WI38 (cell line): ENCODE data around the gene FOXB2.

Experiments
- H3K4me3 ChIP-seq: 2 replicates; pipeline ENCODE4 v1.5.1; 2011; ENCODE audit warnings: low read depth, mild to moderate bottlenecking, control low read depth, low read length
- CTCF ChIP-seq: IDR thresholded peaks from 2 replicates; pipeline ENCODE4 v1.5.1; 2012; ENCODE audit warnings: low read depth, mild to moderate bottlenecking, control low read depth, low read length

The FOXB2 gene

GRCh38 chr9:77016526-77017504 lies 2.6 kb upstream of the FOXB2 start:
- no peak for TF ChIP-seq CTCF
- no peak overlapping the region for H3K4me3 ChIP-seq

DNA sequence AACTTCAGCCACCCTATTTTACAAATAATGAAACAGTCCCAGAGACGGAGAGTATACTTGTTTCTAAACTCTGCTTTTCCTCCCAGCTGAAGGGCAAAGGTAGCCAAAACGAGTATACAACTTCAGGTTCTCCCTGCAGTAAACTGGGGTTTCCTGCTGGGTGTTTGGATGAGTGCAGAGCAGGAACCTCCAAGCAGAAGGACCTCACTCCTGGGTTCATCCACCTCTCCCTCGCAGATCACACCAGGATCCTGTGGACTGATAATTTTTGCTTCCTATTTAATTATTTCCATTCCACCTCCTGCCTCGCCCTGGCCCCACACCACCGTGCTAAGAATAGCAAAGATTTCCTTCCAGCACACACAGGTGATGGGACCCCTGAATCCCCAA lies 2.0 kb upstream of the FOXB2 start:
- TF ChIP-seq CTCF, result no peak
- H3K4me3 ChIP-seq, result no peak overlapping the region

DNA sequence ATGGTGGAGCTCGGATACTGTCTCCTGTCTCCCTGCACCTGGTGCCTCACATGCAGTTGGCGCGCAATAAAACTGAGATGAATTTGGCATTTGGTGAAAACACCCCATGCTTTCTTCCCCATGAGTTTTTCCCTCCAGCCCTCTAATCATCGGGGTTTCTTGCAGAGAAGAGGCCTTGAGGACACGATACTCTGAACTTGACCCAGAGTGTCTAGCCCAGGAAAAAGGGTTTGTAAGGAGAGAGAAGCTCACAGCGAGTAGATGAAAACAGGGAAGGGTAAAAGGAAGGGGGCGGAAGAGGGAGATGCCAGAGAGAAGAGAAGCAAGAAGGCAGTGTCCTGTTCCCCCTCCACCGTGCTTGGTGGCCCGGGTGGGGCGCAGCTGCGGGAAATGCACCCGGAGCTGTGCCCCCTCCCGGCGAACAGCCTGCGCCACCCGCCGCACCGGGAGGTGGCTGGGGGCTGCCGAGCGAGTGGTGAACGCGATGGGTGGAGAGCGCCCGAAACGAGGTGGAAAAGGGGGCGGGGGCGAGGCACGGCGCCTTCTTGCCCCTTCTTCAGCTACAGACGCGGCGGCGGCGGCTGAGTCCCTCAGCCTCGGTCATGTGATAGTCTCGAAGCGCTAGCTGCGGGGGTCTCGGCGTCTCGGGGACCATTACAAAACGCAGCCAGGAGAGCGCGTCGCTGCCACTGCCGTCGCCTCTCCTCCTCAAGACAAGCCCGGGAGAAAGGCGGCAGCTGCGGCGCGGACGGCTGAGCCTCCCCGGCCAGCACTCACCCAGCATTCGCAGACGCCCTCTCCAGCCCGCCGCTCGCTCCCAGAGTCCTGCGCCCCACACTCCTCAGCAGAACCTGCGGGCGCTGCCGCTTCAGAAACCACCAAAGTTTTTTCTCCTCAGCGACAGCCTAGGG lies 1.1 kb upstream of the FOXB2 start:
- no peak for TF ChIP-seq CTCF
- H3K4me3 ChIP-seq, result no peak overlapping the region

- no peak for TF ChIP-seq CTCF
- H3K4me3 ChIP-seq, result no peak overlapping the region
Measured at GRCh38 chr9:77018969-77019235, 553 bp upstream of the FOXB2 start.

GRCh38 chr9:77019926-77020412 lies 514 bp downstream of the FOXB2 start:
- TF ChIP-seq CTCF, result no peak
- no peak overlapping the region for H3K4me3 ChIP-seq

DNA sequence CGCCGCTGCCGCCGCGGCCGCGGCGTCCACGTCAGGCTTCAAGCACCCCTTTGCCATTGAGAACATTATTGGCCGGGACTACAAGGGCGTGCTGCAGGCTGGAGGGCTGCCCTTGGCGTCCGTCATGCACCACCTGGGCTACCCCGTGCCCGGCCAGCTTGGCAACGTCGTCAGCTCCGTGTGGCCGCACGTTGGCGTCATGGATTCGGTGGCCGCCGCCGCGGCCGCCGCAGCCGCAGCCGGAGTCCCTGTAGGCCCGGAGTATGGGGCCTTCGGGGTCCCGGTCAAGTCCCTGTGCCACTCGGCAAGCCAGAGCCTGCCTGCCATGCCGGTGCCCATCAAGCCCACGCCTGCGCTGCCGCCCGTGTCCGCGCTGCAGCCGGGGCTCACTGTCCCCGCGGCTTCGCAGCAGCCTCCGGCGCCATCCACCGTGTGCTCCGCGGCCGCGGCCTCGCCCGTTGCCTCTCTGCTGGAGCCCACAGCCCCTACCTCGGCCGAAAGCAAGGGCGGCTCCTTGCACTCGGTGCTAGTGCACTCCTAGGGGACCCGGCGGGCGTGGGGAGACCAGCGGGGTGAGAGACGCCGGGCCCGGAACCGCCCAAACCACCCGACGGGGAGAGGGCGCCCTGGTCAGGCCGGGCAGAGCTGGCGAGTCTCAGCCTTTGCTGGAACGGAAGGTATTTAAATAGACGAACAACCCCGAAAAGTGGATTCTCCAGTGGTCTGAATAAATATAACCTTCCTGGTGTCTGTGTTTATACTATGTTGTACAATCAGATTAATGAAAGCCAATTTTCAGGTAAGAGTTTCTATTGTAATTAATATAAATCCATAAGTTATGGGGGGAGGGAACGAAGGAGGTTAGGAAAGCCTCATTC lies 1.2 kb downstream of the FOXB2 start:
- no peak overlapping the region for H3K4me3 ChIP-seq
- TF ChIP-seq CTCF, result no peak
